Lung (tissue), 12 donors: ENCODE measurements around the gene MAD2L2. TPM values are rescaled to one million over a fixed set of nuclear protein-coding genes. Genes with fewer than 3 reads are reported as not detected.

Source experiments
- ATAC-seq: fragments of 200-7000 bp; cut with Tn5 transposase; one replicate; pipeline ENCODE4 v1.9.1; 2020; ENCODE audit warnings: moderate number of reproducible peaks; ENCODE audit not compliant: insufficient read depth, low FRiP score
- DNase-seq, 3 donors: peaks; one replicate each; pipeline ENCODE4 v3.0.0-alpha.2; 2013 to 2017
- H3K27ac ChIP-seq, 2 donors: one replicate each; pipeline ENCODE4 v1.5.1; 2013; ENCODE audit warnings: mild to moderate bottlenecking in 2 of 2, moderate library complexity in 2 of 2, control low read depth in 1 of 2, inconsistent platforms in 1 of 2, low read depth in 1 of 2, low read length in 1 of 2
- H3K27me3 ChIP-seq, 3 donors: one replicate each; pipeline ENCODE4 v1.5.1; 2013; ENCODE audit warnings: low read length in 2 of 3; ENCODE audit not compliant: control insufficient read depth in 3 of 3, insufficient read depth in 3 of 3
- H3K36me3 ChIP-seq, 4 donors: one replicate each; pipeline ENCODE4 v1.5.1; 2013; ENCODE audit warnings: low read length in 4 of 4, mild to moderate bottlenecking in 1 of 4, moderate library complexity in 1 of 4; ENCODE audit not compliant: control insufficient read depth in 4 of 4, insufficient read depth in 4 of 4
- H3K4me1 ChIP-seq, 5 donors: one replicate each; pipeline ENCODE4 v1.5.1; 2013; ENCODE audit warnings: low read length in 5 of 5, mild to moderate bottlenecking in 2 of 5, moderate library complexity in 1 of 5; ENCODE audit not compliant: control insufficient read depth in 5 of 5, insufficient read depth in 5 of 5
- H3K4me3 ChIP-seq: one replicate; pipeline ENCODE4 v1.5.1; 2013; ENCODE audit warnings: mild to moderate bottlenecking, control low read depth, moderate library complexity
- H3K9ac ChIP-seq, 2 donors: one replicate each; pipeline ENCODE4 v1.5.1; 2013; ENCODE audit warnings: low read length in 2 of 2, control low read depth in 1 of 2; ENCODE audit not compliant: insufficient read depth in 1 of 2
- H3K9me3 ChIP-seq, 4 donors: one replicate each; pipeline ENCODE4 v1.5.1; 2013; ENCODE audit warnings: low read length in 3 of 4, mild to moderate bottlenecking in 1 of 4, moderate library complexity in 1 of 4; ENCODE audit not compliant: control insufficient read depth in 4 of 4, insufficient read depth in 3 of 4
- WGBS, 2 donors: extraction: QIAGEN DNeasy Blood & Tissue Kit; methylation state at CpG; one replicate each; pipeline ENCODE4 v1.1.7; 2013; 5-methylcytosine and 5-hydroxymethylcytosine counted together
- polyA plus RNA-seq, 2 donors: library from polyadenylated mRNA; stranded (reverse); fragments of 200-250 nt; gene quantifications; one replicate each; pipeline ENCODE4 v1.2.1, GENCODE V29; 2013
- total RNA-seq, 2 donors: library from RNA; depleted of rRNA in 1 of 2; stranded (reverse); fragments of >200 nt in 1 of 2; gene quantifications; one replicate each; pipeline ENCODE4 v1.2.1, GENCODE V29; 2014 to 2021
- TF ChIP-seq, protein P1 (sequence below): IDR thresholded peaks from 2 replicates; pipeline ENCODE4 v1.5.1; 2012; ENCODE audit warnings: mild to moderate bottlenecking; ENCODE audit errors: control extremely low read depth, extremely low read depth
- donor health status: control.
- donor health status: control.
- donor health status: Bipolar disorder and iron deficiency.
- donor health status: healthy.
- donor health status: DM: yes; HTN: yes; CAD: no.

Gene MAD2L2
- total and polyA plus RNA-seq, 4 donors = 23.4 to 61.9 (median 30.5) TPM

DNA sequence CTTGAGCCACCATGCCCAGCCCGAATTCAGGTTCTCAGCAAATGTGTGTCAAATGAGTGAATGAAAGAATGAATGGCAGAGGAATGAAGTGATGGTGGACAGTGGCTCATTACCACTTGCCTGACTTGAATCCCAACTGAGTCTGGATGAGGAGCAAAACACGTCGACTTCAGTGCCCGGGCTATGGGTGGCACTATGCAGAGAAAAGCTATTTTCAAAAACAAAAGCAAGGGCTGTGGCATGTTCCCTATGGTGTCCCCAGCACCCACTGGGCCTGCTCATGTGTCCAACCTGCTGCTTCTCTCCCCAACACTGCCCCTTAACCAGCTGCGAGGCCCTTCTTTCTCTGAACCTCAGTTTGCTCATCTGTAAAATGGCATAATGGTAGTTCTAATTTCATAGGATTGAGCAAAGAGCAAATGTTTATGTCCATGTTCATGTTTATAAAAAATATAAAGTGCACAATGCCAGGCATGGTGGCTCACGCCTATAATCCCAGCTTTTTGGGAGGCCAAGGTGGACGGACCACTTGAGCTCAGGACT, 4.3 kb upstream of the MAD2L2 start:
- 93 to 95% methylated on average over 7 of the region's 7 CpGs for WGBS, 2 donors
- Histone ChIP-seq H3K4me1 (peaks cover 0 to 20% (median 8%) of the 10 kb centered on the region in 5 donors), H3K27me3 (peaks cover 0 to 7% (median 5%) of the 10 kb centered on the region in 3 donors), H3K27ac (no peak overlapping the region), H3K9ac (no peak overlapping the region), H3K4me3 (no peak overlapping the region), H3K9me3 (peaks cover 0 to 1% (median 0%) of the 10 kb centered on the region in 4 donors), H3K36me3 (peaks cover 0 to 3% (median 0%) of the 10 kb centered on the region in 4 donors)
- TF ChIP-seq, protein P1, sequence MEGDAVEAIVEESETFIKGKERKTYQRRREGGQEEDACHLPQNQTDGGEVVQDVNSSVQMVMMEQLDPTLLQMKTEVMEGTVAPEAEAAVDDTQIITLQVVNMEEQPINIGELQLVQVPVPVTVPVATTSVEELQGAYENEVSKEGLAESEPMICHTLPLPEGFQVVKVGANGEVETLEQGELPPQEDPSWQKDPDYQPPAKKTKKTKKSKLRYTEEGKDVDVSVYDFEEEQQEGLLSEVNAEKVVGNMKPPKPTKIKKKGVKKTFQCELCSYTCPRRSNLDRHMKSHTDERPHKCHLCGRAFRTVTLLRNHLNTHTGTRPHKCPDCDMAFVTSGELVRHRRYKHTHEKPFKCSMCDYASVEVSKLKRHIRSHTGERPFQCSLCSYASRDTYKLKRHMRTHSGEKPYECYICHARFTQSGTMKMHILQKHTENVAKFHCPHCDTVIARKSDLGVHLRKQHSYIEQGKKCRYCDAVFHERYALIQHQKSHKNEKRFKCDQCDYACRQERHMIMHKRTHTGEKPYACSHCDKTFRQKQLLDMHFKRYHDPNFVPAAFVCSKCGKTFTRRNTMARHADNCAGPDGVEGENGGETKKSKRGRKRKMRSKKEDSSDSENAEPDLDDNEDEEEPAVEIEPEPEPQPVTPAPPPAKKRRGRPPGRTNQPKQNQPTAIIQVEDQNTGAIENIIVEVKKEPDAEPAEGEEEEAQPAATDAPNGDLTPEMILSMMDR = no peak
- DNase-seq = no peak
- ATAC-seq = no peak

DNA sequence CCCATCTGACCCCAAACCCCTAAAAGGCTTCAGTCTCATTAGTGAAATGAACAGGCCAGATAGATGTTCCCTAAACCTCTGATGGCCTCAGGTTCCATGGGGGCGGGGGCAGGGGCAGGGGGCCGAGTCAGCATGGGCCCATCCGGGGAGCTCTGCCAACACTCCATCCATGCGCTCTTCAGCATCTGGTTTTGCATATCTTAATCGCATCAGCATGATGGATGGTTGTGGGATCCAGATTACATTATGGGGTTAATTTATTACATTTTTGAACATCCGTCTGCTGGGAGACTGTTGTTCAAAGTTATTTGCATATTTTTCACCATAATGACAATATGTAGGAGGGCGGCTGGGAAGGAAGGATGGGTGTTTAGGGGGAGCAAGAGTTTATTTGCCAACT, 3.1 kb upstream of the MAD2L2 start:
- H3K36me3 ChIP-seq = peaks cover 0 to 3% (median 0%) of the 10 kb centered on the region in 4 donors
- DNase-seq = no peak
- H3K4me3 ChIP-seq = no peak overlapping the region
- TF ChIP-seq, protein P1 = no peak
- peaks cover 0 to 15% (median 4%) of the 10 kb centered on the region in 5 donors for H3K4me1 ChIP-seq
- WGBS, 2 donors = 73 to 74% methylated on average over 7 of the region's 7 CpGs
- no peak for ATAC-seq
- no peak overlapping the region for H3K27ac ChIP-seq
- H3K27me3 ChIP-seq = no peaks in the 10 kb centered on the region
- H3K9me3 ChIP-seq = peaks cover 0 to 1% (median 0%) of the 10 kb centered on the region in 4 donors
- H3K9ac ChIP-seq = no peak overlapping the region

DNA sequence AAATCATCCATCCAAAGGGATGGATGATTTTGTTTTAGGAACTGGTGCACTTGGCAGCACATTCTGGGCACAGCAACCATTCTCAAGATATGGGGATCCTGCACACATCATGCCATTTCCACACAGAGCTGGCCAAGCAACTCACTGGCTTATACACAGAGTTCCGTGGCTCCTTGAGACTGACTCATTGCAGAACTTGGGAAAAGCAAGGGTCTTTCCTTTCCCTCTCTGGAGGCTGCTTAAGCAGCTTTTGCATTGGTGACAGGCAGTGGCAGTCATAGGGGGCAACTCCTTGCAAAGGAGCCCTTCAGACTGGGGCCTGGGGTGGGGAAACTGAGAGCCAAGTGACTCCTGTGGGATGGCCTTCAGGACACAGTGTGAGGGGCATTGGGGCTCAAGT, 1.9 kb upstream of the MAD2L2 start:
- Histone ChIP-seq H3K4me1 (peaks cover 0 to 15% (median 4%) of the 10 kb centered on the region in 5 donors), H3K9me3 (no peaks in the 10 kb centered on the region), H3K36me3 (peaks cover 0 to 3% (median 1%) of the 10 kb centered on the region in 4 donors), H3K4me3 (no peak overlapping the region), H3K27ac (no peak overlapping the region), H3K27me3 (no peaks in the 10 kb centered on the region), H3K9ac (no peak overlapping the region)
- WGBS, 2 donors = 61 to 86% methylated on average over 1 of the region's 1 CpG
- DNase-seq (no peak), ATAC-seq (no peak)
- TF ChIP-seq, protein P1 = no peak
